ENCODE data around the gene RBM19.
A peak's percentile ranks its signal among the peaks of the same experiment; 100 is the strongest.
"Not testable (repeated sequence)": the region's sequence is repeated elsewhere in the genome, so short reads cannot be mapped to it uniquely, and the experiment has no call there.

Gene RBM19, protein sequence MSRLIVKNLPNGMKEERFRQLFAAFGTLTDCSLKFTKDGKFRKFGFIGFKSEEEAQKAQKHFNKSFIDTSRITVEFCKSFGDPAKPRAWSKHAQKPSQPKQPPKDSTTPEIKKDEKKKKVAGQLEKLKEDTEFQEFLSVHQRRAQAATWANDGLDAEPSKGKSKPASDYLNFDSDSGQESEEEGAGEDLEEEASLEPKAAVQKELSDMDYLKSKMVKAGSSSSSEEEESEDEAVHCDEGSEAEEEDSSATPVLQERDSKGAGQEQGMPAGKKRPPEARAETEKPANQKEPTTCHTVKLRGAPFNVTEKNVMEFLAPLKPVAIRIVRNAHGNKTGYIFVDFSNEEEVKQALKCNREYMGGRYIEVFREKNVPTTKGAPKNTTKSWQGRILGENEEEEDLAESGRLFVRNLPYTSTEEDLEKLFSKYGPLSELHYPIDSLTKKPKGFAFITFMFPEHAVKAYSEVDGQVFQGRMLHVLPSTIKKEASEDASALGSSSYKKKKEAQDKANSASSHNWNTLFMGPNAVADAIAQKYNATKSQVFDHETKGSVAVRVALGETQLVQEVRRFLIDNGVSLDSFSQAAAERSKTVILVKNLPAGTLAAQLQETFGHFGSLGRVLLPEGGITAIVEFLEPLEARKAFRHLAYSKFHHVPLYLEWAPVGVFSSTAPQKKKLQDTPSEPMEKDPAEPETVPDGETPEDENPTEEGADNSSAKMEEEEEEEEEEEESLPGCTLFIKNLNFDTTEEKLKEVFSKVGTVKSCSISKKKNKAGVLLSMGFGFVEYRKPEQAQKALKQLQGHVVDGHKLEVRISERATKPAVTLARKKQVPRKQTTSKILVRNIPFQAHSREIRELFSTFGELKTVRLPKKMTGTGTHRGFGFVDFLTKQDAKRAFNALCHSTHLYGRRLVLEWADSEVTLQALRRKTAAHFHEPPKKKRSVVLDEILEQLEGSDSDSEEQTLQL

DNA sequence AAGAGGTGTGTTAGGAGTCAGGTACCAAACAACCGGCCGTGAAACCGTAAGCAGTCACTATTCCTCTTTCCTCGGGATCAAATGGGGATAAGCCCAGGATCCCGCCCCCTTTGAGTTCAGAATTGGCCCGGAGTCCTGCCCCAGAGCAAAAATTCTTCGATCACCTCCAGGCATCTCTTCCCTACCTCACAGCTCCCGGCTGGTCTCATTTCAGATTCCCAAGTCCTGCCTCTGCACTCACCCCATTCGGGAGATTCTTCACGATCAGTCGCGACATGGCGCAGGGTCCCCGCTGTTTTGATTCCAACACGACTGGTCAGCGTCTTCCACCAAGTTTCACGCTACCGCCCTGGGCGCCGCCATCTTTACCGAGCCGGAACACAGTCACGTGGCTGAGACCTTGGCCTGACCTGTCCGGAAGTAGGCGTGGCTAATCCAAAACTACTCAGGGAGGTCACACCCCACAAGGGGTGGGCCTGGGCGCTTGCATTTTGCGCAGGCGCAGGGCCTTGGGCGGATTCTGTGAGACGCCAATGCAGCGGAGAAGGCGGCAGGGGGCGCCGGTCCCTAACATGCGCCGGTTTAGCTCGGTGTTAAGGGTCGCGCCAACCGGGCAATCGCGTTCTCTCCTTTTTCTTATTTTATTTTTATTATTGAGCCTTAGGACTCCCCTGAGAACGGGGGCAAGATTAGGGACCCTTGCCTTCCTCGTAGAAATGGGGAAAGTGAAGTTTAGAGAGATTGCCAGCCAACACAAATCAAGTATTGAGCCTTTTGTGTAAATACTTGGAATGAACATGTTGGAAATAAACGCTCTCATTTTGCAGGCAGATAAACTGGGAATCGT lies at the start of gene RBM19:
Gene RBM19 (minus strand): TSS at position 375 of the 847 bp plus-strand sequence. CDS start 98 bp downstream, at position 277.
- DNase-seq (ENCODE audit: low read depth in 2 of 2, low spot score in 1 of 2) = peak; percentile 91 to 96

DNA sequence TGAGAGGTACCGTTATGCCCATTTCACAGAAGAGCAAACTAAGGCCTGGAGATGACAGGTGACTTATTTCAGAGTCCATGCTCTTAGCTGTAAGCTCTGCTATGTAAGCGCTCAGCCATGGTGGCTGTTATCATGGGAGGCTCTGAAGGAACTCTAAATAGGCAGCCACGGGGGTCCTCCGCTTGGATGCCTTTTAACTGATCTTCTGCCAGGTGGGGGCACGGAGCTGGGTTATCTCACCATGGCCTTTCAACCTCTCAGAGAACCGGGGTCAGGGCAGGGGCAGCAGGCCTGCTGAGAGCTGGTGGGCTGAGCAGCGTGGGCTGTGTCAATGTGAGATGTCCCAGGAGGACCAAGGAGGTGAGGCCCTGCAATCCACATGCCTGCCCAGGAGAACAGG lies 49.7 kb upstream of the RBM19 start:
- DNase-seq (ENCODE audit: low read depth in 2 of 2, low spot score in 1 of 2) = no peak

DNA sequence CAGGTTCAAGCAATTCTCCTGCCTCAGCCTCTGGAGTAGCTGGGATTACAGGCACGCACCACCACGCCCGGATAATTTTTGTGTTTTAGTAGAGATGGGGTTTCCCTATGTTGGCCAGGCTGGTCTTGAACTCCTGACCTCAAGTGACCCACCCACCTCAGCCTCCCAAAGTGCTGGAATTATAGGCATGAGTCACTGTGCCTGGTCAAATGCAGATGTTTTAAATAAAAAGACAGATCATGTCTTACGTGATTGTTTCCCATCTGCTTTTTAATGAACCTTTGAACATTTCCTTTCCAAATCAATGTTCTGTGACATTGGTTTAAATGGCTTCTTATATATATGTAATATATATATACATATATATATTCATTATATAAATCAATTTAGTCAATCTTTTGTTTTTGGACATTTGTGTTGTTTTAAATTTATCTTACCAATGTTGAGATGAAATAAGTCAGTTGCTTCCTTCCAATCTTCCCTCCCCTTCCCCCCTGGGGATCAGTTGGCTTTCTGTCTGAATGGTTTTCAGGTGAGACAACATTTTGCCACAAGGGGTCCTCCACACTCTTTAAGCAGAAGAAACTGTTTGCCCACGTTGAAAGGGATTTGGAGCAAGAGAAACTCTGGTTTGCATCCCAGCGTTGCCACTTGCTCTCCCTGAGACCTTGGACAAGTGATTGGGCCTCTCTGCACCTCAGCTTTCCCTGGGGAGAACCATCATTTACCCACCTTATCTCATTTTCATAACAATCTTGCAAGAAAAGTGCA lies 47.6 kb upstream of the RBM19 start:
- no peak for DNase-seq (ENCODE audit: low read depth in 2 of 2, low spot score in 1 of 2)

DNA sequence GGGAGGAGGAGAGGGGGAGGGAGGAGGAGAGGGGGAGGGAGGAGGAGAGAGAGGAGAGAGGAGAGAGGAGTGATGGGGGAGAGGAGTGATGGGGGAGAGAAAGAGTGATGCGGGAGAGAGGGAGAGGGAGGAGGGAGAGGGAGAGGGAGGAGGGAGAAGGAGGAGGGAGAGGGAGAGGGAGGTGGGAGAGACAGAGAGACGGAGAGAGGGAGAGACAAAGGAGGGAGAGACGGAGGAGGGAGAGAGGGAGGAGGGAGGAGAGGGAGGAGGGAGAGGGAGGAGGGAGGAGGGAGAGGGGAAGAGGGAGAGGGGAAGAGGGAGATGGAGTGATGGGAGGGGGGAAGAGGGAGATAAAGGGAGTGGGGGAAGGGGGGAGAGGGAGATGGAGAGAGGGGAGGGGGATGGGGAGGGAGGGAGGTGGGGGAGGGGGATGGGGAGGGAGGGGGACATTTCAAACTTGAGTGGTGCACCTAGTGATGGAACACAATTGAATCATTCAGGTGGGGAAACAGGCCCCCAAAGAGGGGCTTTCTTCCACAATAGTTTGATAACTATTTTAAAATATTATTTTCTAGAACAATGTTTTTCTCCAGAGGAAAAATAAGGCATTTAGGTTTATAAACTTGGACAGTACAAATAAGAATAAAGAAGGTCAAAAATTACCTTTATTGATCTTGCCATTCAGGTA lies 46.8 kb upstream of the RBM19 start:
- DNase-seq (ENCODE audit: low read depth in 2 of 2, low spot score in 1 of 2) = no peak

DNA sequence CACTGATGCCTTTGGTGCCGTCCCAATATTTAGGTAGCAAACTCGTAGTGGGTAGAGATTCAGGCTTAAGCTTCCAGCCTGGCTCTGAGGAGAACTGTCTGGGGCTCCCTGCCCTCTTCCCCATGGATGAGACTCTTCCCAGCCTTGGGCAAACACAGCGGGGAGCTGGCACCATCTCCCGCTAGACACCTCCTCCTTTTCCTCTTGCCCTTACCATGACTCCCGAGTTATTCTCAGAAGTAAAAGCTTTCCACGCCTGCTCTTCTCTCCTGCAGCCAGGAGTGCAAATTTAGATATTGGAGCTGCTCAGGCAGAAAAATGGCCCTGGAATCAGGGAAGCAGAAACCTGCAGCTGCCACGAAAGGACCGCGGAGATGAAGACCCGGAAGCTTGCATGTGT lies 45.6 kb upstream of the RBM19 start:
- no peak for DNase-seq (ENCODE audit: low read depth in 2 of 2, low spot score in 1 of 2)

DNA sequence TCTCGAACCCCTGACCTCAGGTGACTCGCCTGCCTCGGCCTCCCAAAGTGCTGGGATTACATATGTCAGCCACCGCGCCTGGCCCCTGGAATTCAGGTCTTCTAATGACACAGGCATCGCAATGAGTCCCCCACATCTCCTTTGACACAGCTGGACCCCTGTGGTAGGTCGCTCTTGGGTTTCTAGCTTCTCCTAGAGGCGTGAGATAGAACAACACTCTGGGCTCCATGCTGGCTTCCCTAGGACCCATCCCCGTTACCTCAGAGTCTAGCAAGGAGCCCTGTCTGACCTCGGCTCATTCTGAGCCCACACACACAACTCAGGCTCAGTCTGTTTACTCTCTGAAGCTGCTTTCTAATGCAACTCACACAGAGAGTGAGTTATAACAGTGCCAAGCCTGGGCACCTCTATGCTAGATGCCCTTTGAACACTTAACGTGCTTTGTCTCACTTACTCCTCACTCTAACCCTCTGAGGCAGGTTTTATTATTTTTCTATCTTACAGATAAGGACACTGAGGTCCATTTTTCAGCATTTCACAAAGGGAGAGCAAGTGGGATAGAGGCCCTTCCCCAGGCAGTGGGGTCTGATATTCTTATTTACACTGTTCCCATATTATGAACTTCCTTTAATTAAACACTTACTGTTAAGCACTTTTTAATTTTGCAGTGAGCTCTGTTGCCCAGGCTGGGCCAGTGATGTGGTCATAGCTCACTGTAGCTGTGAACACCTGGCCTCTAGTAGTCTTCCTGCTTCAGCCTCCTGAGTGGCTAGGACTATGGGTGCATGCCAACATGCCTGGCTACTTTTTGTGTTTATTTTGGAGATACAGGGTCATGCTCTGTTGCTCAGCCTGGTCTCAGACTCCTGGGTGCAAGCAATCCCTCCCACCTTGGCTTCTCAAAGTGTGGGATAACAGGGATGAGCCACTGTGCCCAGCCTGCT lies 40.6 kb upstream of the RBM19 start:
- no peak for DNase-seq (ENCODE audit: low read depth in 2 of 2, low spot score in 1 of 2)

DNA sequence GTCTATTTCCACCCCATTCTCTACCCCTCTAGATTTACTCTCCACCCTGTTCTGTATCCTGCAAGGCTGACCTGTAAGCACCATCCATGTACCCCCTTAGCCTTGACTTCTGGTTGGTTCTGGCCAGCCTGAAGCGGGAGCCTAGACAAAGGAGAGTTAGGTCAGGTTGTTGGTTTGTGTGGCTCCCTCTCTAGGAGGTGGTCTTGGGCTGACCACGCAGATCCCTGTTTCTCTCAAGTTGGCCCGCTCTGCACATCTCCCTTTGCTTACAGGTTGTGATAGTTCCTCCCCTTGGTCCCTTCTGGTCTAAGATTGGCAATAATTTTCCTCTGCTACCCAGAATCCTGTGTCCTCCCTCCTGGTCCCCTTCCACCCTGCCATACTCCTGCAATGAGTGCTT lies 38.3 kb upstream of the RBM19 start:
- no peak for DNase-seq (ENCODE audit: low read depth in 2 of 2, low spot score in 1 of 2)

DNA sequence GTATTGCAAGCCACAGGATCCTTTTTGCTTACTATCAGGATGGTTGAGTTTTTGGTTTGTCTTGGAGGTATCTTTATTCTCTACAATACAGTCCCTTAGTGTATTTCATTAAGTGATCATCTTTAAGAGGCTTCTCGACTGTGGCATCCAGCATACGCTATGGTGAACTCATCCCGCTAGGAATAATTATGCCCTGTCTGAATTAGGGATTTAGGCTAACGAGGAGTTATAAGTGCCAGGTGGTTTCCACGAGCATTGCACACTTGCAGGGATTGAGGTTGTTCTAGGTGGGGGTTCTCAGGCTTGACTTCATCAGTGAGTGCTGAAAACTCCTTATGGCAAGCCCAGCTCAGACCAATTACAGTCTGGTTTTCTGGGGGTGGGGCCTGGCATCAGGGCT lies 37.2 kb upstream of the RBM19 start:
- no peak for DNase-seq (ENCODE audit: low read depth in 2 of 2, low spot score in 1 of 2)

DNA sequence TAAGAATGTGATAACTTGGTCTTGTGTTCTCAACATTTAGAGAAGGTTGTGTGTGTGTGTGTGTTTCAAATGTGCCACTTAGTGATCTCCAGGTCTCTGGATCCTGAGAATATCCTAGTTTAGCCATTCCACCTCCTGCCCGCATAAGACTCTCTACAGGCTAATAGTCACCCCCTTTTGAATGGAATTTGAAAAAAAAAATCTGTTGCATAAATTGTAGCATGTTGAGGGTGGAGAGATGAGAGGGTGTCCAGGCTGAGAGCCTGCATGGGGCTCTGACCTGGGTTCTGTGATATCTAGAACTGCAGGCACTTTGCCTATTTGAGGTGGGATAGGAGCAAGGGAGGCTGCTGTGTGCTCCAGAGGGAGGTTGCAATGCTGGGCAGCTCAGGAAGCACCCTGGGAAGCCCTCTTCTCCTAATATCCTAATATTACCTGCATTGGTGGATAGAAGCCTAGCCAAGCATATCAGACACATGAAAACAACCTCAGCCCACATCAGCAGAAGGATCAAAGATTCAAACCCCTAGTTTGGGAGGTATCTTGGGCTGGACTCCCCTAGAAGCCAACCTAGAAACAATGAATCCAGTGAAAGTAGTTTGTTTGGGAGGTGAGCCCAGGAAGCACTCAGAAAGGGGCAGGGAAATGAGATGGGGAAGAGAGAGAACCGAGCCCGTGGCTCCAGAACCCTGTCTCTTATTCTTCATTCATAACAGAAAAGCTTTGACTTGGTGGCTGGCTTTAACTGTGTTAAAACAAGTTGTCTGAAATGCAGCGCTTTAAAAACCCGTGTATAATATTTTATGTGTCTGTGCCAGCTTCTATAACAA lies 35.6 kb upstream of the RBM19 start:
- DNase-seq (ENCODE audit: low read depth in 2 of 2, low spot score in 1 of 2) = no peak

DNA sequence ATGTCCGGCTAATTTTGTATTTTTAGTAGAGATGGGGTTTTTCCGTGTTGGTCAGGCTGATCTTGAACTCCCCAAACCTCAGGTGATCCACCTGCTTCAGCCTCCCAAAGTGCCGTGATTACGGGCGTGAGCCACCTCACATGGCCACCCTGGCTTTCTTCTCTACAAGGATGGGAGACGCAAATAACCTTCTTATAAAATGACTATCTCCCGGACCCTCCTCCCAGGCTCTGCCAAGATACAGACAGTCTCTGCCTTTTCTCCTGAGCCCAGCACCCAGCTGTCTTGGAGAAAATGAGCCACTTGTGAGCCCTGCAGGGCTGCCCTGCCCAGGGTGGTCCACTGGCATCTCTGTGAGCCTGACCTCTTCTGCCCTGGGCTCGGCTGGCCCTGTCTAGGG lies 34.7 kb upstream of the RBM19 start:
- no peak for DNase-seq (ENCODE audit: low read depth in 2 of 2, low spot score in 1 of 2)

DNA sequence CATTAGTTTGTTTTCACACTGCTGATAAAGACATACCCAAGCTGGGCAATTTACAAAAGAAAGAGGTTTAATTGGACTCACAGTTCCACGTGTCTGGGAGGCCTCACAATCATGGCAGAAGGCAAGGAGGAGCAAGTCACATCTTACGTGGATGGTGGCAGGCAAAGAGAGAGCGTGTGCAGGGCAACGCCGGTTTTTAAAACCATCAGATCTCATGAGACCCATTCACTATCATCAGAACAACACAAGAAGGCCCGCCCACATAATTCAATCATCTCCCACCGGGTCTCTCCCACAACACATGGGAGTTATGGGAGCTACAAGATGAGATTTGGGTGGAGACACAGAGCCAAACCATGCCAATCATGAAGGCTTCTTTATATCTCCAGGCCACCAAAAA lies 34.1 kb upstream of the RBM19 start:
- not testable (repeated sequence) for DNase-seq (ENCODE audit: low read depth in 2 of 2, low spot score in 1 of 2)

DNA sequence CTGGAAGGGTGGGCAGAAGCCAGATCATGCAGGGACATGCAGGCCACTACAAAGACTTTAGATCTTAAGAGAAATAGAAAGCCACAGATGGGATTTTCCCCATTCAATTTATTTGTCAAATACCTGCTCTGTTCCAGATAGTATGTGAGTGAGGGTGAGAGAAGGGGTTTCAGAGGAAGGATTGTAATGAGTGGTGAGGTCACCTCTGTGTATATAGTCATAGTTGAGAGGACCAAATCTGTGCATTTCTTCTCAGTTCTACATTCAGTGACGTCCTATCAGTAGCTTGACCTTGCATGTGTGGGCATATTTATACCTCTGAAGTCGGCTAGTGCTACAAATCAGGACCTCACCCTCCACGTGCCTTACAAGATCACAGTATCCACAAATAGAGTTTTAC lies 31.2 kb upstream of the RBM19 start:
- no peak for DNase-seq (ENCODE audit: low read depth in 2 of 2, low spot score in 1 of 2)

DNA sequence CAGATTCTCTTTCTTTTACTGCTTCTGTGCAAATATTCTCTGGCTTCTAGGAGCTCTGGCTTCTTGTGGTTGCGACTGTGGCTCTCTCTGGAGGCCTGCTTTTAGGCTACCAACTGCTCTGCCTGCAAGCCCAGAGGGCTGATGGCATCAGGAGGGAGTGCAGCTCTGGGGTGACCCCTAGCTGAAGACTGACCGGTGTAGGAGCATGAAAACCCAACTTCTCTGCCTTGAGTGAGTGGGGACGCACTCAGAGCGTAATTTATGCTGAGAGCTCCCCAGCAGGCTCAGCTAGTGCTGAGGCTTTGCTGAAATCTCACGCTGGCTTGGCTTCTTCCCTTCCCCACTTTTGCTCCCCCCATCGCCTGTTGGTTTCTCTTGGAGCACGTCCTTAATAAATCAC lies 29.9 kb upstream of the RBM19 start:
- DNase-seq (ENCODE audit: low read depth in 2 of 2, low spot score in 1 of 2) = no peak

DNA sequence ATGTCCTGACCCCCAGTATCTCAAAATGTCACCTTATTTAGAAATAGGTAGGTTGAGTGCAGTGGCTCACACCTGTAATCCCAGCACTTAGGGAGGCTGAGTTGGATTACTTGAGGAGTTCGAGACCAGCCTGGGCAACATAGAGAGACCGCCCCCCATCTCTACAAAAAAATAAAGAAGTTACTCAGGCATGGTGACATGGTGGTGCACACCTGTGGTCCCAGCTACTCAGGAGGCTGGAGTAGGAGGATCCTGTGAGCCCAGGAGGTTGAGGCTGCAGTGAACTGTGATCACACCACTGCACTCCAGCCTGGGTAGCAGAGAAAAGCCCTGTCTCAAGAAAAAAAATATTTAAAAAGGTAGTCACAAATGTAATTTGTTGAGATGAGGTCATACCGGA lies 27.9 kb upstream of the RBM19 start:
- no peak for DNase-seq (ENCODE audit: low read depth in 2 of 2, low spot score in 1 of 2)

DNA sequence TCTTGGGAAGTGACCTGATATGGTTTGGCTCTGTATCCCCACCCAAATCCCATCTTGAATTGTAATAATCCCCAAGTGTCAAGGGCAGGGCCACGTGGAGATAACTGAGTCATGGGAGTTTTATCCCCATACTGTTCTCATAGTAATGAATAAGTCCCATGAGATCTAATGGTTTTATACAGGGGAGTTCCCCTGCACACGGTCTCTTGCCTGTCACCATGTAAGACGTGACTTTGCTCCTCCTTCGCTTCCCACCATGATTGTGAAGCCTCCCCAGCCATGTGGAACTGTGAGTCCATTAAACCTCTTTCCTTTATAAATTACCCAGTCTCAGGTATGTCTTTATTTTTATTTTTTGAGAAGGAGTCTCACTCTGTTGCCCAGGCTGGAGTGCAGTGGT lies 26.6 kb upstream of the RBM19 start:
- not testable (repeated sequence) for DNase-seq (ENCODE audit: low read depth in 2 of 2, low spot score in 1 of 2)

DNA sequence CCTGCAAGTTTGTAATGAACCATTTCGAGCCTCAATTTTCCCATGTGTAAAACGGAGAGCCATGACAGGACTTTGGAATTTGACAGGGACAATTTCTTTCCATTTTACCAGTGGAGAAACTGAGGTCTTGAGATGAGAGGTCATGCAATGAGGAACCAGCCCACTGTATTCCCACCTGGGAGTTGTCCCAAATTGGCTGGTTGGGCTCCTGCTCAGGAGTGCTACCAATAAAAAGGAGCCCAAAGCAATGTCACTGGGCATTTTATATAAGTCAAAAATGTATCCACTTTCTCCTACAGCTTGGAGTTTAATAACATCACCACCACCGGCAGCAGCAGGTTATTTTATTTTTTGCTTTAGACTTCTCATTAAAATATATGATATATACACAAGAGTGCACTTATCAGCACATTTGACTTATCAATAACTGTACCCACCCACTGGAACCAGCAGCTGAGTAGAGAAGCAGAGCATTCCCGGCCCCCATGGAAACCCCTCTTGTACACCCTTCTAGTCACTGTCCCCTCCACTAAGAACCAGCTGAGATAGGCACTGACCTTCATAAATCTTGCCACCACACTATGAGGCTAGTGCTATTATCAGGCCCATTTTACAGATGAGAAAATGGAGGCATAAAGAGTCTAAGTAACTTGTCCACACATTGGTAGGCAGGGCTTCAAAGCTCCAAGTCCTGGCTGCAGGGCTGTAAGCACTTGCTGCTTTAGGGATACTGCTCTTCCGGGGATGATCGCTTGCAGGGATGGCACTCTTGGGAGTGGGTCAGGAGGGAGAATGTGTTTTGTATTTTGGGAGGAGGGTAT lies 25.3 kb upstream of the RBM19 start:
- no peak for DNase-seq (ENCODE audit: low read depth in 2 of 2, low spot score in 1 of 2)

Measured in stimulated activated CD8-positive, alpha-beta memory T cell treated with anti-CD3 and anti-CD28 coated beads, Interleukin-4, amount 100 ng/mL, for 1 hour (primary cell).